HG02970 (cell line): ENCODE results near the gene CMSS1.
"Not testable (repeated sequence)": the region's sequence is repeated elsewhere in the genome, so short reads cannot be mapped to it uniquely, and the experiment has no call there.

Experiments used
- ATAC-seq: cut with Tn5 transposase; IDR thresholded peaks from one replicate; pipeline ENCODE4 v1.9.1; 2021; ENCODE audit warnings: mild to moderate bottlenecking, moderate library complexity, moderate number of reproducible peaks; ENCODE audit not compliant: unreplicated experiment, low FRiP score

The CMSS1 gene

GRCh38 chr3:100042166-100042981, 224.7 kb downstream of the CMSS1 start:
- no peak for ATAC-seq

- no peak for ATAC-seq
Measured at GRCh38 chr3:100043271-100043670, 225.6 kb downstream of the CMSS1 start.

GRCh38 chr3:100044369-100044768, 226.7 kb downstream of the CMSS1 start:
- ATAC-seq, result peak; percentile 56

- no peak for ATAC-seq
Measured at GRCh38 chr3:100045696-100046095, 228.0 kb downstream of the CMSS1 start.

GRCh38 chr3:100046986-100047385, 229.3 kb downstream of the CMSS1 start:
- peak; percentile 1 for ATAC-seq

- ATAC-seq, result peak; percentile 80
Measured at GRCh38 chr3:100047455-100048141, 229.9 kb downstream of the CMSS1 start.

- ATAC-seq, result no peak
Measured at GRCh38 chr3:100048248-100048647, 230.6 kb downstream of the CMSS1 start.

GRCh38 chr3:100051513-100051912, 233.9 kb downstream of the CMSS1 start:
- ATAC-seq, result not testable (repeated sequence)

GRCh38 chr3:100053951-100054620, 236.4 kb downstream of the CMSS1 start:
- ATAC-seq, result no peak

GRCh38 chr3:100057716-100058575, 240.3 kb downstream of the CMSS1 start:
- ATAC-seq, result no peak

- no peak for ATAC-seq
Measured at GRCh38 chr3:100059472-100059871, 241.8 kb downstream of the CMSS1 start.

- ATAC-seq, result no peak
Measured at GRCh38 chr3:100060685-100061484, 243.2 kb downstream of the CMSS1 start.

- no peak for ATAC-seq
Measured at GRCh38 chr3:100062665-100063064, 245.0 kb downstream of the CMSS1 start.

- ATAC-seq, result no peak
Measured at GRCh38 chr3:100063929-100064461, 246.3 kb downstream of the CMSS1 start.

- no peak for ATAC-seq
Measured at GRCh38 chr3:100067589-100067988, 249.9 kb downstream of the CMSS1 start.

GRCh38 chr3:100068826-100069225, 251.2 kb downstream of the CMSS1 start:
- ATAC-seq, result no peak

- no peak for ATAC-seq
Measured at GRCh38 chr3:100069472-100069871, 251.8 kb downstream of the CMSS1 start.

- no peak for ATAC-seq
Measured at GRCh38 chr3:100072326-100073048, 254.8 kb downstream of the CMSS1 start.
